Stimulated activated CD8-positive, alpha-beta memory T cell treated with anti-CD3 and anti-CD28 coated beads, Interleukin-4, amount 100 ng/mL, for 1 hour (primary cell): ENCODE measurements around the gene CDC42BPG.

Experiments
- DNase-seq, 2 donors: peaks; one replicate each; pipeline ENCODE4 v3.0.0-alpha.2; 2020; ENCODE audit warnings: low read depth in 2 of 2, low spot score in 1 of 2

The CDC42BPG gene

GRCh38 chr11:64844330-64845128 lies at the start of gene CDC42BPG:
CDC42BPG (minus strand) TSS chr11:64844653; CDS start chr11:64844569, 84 bp downstream.
- DNase-seq, result no peak

- no peak for DNase-seq
These were observed 49.0 kb upstream of the CDC42BPG start for GRCh38 chr11:64893194-64894069.

DNA sequence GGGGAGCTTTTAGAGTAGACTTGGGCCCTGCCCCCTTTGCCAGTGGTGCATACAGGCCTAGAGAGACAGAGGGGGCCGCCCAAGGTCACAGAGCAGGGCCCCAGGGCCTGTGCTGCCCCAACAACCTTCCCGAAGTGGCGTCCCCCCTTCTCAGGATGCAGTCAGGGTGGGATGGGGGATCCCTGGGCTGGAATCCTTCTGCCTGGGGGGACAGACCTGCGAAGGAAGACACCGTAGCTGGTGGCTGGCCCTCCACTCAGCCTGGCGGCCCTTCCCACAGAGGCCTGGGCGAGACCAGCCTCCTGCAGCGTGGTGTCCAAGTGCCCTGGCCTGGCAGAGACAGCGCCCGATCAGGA lies 48.4 kb upstream of the CDC42BPG start:
- DNase-seq, result no peak

GRCh38 chr11:64892411-64892831 lies 48.0 kb upstream of the CDC42BPG start:
- DNase-seq, result no peak

DNA sequence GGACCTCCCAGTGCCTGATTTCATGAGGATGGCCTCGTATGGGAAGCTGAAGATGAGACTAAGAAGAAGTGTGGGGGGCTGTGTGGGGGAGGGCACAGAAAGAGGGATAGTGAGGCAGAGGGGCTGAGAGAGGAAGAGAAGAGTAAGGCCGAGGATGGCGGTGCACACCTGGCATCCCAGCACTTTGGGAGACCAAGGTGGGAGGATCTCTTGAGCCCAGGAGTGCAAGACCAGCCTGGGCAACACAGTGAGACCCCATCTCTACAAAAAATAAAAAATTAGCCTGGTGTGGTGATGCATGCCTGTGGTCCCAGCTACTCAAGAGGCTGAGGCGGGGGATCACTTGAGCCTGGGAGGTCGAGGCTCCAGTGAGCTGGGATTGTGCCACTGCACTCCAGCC lies 47.4 kb upstream of the CDC42BPG start:
- no peak for DNase-seq

- no peak for DNase-seq
These were observed 46.9 kb upstream of the CDC42BPG start for GRCh38 chr11:64891215-64891848.

DNA sequence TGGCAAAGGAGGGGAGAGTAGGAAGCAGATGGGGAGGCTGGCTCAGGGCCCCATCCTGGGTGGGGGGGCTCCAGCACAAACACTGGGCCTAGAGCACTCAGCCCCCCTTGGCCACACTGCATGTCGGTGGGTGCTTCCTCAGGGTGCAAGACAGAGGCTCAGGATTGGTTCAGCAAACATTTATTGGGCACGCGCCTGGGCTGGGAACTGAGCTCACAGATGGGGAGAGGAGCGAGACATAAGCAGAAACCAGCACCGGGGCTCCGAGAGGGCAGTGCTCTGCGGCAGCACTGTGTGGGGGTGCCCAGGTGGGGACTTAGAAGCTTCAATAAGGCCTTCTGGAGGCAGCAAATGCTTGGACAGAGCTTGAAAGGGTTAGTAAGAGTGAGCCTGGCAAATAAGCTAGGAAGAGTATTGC lies 46.1 kb upstream of the CDC42BPG start:
- DNase-seq, result no peak

- no peak for DNase-seq
These were observed 44.5 kb upstream of the CDC42BPG start for GRCh38 chr11:64888729-64889511.

DNA sequence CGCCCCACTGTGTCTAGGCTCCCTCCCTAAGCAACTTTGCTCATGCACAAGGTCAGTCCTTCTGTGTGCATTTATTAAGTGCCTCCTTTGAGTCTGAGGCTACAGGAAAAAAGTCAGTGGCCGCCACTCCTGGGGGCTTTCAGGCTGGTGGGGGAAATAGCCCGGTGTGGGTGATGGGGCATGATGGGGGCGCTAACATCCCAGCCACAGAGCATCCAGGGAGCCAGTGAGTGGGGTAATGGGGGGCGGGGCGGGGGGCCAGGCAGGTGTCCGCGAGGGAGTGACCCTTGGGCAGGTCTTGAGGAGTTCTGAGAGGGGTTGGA lies 43.9 kb upstream of the CDC42BPG start:
- no peak for DNase-seq

GRCh38 chr11:64887757-64888405 lies 43.4 kb upstream of the CDC42BPG start:
- DNase-seq, result peak; percentile 67 to 72

- no peak for DNase-seq
These were observed 42.8 kb upstream of the CDC42BPG start for GRCh38 chr11:64887234-64887756.

- no peak for DNase-seq
These were observed 41.2 kb upstream of the CDC42BPG start for GRCh38 chr11:64885367-64886286.

- DNase-seq, result no peak
These were observed 39.6 kb upstream of the CDC42BPG start for GRCh38 chr11:64884019-64884418.

DNA sequence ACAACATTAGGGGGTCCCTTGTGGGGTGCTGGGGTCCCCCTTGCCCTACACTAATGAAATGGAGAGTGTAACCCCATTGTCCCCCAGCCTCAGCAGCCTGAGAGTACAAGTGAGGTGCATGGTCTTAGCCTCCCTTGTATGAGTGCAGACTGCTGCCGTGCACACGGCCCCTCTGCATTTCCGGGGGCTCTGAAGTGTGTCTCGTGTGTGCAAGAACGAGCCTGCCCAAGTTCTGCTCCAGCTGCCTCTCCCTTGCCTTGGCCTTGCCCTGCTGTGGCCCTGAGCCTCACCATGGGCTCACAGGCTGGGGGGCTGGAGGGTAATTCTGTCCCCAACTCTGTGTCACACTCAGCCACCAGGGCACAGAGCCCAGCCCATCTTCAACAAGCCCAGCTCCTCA lies 39.1 kb upstream of the CDC42BPG start:
- DNase-seq, result no peak

GRCh38 chr11:64882243-64882642 lies 37.8 kb upstream of the CDC42BPG start:
- DNase-seq, result no peak

DNA sequence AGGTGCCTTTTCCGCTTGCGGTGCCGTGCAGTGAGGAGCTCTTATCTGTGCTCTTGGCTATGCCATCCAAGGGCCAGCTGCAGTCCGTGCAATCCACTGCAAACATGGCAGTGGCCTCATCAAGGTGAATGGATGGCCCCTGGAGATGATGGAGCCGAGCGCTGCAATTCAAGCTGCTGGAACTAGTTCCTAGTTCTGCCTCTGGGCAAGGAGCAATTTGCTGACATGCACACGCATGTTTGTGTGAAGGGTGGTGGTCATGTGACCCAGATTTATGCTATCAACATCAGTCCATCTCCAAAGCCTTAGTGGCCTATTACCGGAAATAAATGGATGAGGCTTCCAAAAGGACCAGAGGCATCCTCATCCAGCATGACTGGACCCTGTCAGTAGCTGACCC lies 37.0 kb upstream of the CDC42BPG start:
- DNase-seq, result no peak

DNA sequence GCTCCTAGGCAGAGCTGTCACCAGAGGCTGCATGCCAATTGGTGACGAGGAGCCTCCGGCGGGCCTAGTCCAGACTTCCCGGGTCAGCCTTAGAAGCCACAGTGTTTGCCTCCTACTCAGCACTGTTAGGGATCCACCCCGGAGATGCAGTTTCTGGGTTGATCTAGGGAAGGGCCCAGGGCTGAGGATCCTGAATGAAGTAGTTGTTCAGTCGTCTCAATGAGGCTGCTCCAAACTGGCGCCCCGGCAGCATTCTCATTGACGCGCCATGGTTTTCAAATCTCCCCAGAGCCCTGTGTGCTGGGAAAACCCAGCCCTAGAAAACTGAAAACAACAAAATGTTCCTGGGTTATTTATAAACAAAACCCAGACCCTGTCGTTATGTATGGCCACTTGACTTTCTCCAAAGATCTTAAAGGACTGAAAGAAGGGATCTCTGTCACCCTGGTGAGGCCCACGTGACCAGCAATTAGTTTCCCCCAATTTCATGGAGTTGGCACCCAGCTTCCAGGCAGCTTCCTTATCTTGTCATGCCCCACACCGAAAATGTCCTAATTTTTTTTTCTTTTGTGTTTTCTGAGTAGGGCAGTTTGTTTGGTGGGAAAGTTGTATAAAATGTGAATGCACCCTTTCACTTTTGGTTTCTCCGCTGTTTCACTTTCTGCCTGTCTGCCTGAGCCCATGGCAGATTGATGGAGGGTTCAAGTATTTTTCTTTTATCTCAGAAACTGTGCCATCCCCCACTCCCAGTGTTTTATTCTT lies 36.0 kb upstream of the CDC42BPG start:
- no peak for DNase-seq

DNA sequence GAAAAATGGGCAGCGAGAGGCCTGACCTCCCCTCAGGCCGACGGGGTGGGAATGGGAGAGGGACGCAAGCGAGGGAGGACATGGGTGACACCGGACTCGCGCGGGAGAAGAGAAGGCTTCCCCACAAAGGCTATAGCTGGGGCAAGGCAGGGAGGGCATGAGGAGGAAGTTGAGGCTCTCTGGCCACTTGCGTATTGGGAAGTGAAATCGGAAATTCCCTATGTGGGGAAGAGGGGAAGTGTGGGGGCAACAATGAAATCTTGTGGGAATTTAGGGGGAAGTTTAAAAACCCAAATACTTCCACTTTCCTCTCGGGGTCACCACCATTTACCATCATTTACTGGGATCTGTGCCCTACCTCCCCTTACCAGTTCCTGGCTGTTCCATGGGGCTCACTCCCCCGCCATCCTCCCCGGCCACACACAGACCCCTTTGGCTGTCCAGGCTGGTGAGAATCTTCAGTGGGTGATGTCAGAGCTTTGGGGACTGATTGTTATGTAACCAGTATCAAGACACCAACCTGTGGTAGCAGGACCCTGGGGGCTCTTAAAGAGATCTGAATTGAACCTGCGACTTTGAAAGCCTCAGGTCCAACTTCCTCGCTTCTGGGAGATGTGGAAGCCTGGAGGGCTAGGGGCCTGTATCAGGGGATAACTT lies 34.9 kb upstream of the CDC42BPG start:
- DNase-seq, result no peak
